ENCODE results near the gene ABCC10.
"Not testable (repeated sequence)": the region's sequence is repeated elsewhere in the genome, so short reads cannot be mapped to it uniquely, and the experiment has no call there.

ABCC10 gene

GRCh38 chr6:43407296-43407695 lies 20.0 kb upstream of the ABCC10 start:
- no peak for DNase-seq (ENCODE audit: low read depth in 2 of 2)

GRCh38 chr6:43408259-43408658 lies 19.1 kb upstream of the ABCC10 start:
- DNase-seq (ENCODE audit: low read depth in 2 of 2), result no peak

GRCh38 chr6:43410776-43411175 lies 16.6 kb upstream of the ABCC10 start:
- not testable (repeated sequence) for DNase-seq (ENCODE audit: low read depth in 2 of 2)

- no peak for DNase-seq (ENCODE audit: low read depth in 2 of 2)
Measured at GRCh38 chr6:43412541-43412940, 14.8 kb upstream of the ABCC10 start.

GRCh38 chr6:43413002-43413401 lies 14.3 kb upstream of the ABCC10 start:
- DNase-seq (ENCODE audit: low read depth in 2 of 2), result no peak

- DNase-seq (ENCODE audit: low read depth in 2 of 2), result not testable (repeated sequence)
Measured at GRCh38 chr6:43415275-43415674, 12.1 kb upstream of the ABCC10 start.

GRCh38 chr6:43416935-43417334 lies 10.4 kb upstream of the ABCC10 start:
- DNase-seq (ENCODE audit: low read depth in 2 of 2), result no peak

- DNase-seq (ENCODE audit: low read depth in 2 of 2), result no peak
Measured at GRCh38 chr6:43420012-43420709, 7.2 kb upstream of the ABCC10 start.

GRCh38 chr6:43421831-43422230 lies 5.5 kb upstream of the ABCC10 start:
- no peak for DNase-seq (ENCODE audit: low read depth in 2 of 2)

- DNase-seq (ENCODE audit: low read depth in 2 of 2), result not testable (repeated sequence)
Measured at GRCh38 chr6:43425083-43425482, 2.3 kb upstream of the ABCC10 start.

- DNase-seq (ENCODE audit: low read depth in 2 of 2), result no peak
Measured at GRCh38 chr6:43426928-43427405, 374 bp upstream of the ABCC10 start.

- no peak for DNase-seq (ENCODE audit: low read depth in 2 of 2)
Measured at GRCh38 chr6:43428112-43428570, 800 bp downstream of the ABCC10 start.

- DNase-seq (ENCODE audit: low read depth in 2 of 2), result no peak
Measured at GRCh38 chr6:43428874-43429273, 1.5 kb downstream of the ABCC10 start.

- no peak for DNase-seq (ENCODE audit: low read depth in 2 of 2)
Measured at GRCh38 chr6:43432009-43432945, 4.9 kb downstream of the ABCC10 start.

GRCh38 chr6:43433148-43433547 lies 5.8 kb downstream of the ABCC10 start:
- DNase-seq (ENCODE audit: low read depth in 2 of 2), result no peak

GRCh38 chr6:43434001-43434840 lies 6.9 kb downstream of the ABCC10 start:
- no peak for DNase-seq (ENCODE audit: low read depth in 2 of 2)

GRCh38 chr6:43434943-43435342 lies 7.6 kb downstream of the ABCC10 start:
- DNase-seq (ENCODE audit: low read depth in 2 of 2), result no peak

- DNase-seq (ENCODE audit: low read depth in 2 of 2), result no peak
Measured at GRCh38 chr6:43435682-43436437, 8.5 kb downstream of the ABCC10 start.

- DNase-seq (ENCODE audit: low read depth in 2 of 2), result no peak
Measured at GRCh38 chr6:43436577-43437282, 9.4 kb downstream of the ABCC10 start.

- no peak for DNase-seq (ENCODE audit: low read depth in 2 of 2)
Measured at GRCh38 chr6:43437700-43438099, 10.4 kb downstream of the ABCC10 start.
